COLO668 (cell line): ENCODE data around the gene MYH9.

ENCODE experiments used
- DNase-seq: peaks from one replicate; lab custom pipeline; 2025; ENCODE audit not compliant: unreplicated experiment; lab: John Stamatoyannopoulos, UW

MYH9 gene

DNA sequence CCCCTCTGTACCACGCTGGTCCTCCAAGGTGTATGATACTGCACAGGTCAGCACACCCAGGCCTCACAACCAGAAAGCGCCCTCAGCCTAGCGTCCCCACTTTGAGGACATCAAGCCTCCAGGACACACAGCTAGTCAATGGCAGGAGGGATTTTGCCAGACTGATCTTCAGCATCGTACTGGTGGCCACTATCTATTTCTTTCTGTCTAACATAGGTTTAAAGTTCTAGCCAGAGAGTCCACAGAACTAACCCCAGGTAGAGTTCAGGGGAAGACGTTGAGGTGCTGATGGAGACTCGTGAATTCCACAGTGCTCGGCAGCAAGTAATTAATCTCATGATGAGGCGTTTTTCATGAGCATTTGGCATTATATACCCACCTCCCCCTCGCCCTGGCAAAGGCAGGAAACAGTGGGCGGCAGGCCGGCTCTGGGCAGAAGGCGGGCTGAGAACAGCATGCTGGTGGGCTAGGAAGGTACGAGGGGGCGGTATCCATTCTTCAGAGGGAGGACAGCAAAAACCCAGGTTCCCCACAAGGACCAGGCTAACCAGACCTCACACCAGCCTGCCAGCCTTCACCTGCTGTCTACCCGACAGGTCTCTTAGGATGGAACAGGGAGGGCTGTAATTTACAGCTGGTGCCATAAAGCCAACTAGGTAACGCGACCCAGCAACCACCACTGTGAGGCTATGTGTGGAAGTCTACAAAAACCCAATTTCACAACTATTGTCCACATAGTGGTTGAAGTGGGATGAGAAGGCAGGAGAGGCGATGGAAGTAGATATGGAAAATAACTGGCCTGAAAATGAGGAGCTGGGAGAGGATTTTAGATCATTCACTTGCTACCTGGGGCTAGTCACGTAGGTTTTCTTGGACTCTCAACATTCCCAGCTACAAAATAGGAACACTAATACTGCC, 18.5 kb downstream of the MYH9 start:
- DNase-seq: peak; percentile 50

DNA sequence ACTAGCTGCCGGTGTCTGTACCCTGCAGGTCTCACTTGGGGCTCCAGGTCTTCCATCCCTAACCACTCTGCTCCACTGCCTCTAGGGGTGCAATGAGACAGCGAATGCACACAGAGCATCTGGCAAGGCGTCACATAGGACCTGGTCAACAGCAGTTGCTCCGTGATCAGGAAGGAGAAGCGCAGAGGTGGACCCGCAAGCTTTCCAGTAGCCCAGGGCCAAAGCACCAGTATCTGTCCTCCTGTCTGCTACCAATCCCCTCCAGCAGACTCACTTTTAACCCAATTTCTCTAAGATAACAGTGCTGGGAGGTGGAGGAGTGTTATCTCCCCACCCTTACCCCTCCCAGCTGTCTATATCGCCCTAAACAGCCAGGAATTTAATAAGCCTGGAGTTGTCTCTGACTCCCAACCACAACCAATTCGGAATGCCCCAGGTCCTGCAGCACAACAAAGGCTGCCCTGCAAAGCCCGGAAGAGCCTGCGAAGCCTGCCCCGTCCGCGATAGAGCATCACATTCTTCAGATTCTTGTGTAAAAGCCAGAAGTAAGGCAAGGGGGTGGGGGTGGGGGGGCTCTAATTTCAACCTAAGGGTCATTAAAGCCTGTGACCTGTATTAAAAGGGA, 19.3 kb downstream of the MYH9 start:
- no peak for DNase-seq

DNA sequence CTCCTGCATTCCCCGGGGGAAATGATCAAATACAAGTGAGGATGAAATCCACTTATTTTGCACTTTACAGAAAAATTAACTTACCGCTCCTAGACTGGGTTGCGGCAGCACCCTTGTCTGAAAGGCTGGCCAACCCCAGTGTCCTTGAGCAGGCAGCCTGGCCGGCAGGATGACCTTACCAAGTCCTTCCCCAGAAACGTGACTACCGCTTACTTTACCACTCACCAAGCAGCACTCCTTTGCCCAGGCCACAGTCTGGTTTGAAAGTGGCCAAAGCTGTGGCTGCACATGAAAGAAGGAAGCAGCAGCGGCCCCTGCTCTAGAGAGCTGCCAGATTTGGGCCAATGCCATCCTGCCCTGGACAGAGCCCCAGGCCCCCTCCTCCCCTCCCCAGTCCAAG, 20.3 kb downstream of the MYH9 start:
- no peak for DNase-seq

DNA sequence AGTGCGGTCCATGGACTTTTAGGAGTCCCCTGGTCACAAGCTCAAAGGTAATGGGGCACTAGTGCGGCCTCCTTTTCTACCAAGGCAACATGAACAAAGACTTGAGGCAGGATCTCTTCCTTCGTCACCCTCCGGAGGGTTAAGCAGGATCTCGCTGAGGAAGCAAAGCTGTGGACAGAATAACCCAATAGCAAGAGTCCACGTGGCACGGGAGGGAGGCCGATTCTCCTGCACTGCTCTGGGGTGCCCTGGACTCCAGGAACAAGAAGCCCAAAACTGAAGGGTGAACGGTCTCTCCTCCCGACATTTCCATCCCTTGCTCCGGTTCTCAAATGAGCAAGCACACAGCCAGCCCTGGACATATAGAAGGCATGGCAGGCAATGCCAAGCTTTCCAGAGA, 20.7 kb downstream of the MYH9 start:
- DNase-seq: no peak

DNA sequence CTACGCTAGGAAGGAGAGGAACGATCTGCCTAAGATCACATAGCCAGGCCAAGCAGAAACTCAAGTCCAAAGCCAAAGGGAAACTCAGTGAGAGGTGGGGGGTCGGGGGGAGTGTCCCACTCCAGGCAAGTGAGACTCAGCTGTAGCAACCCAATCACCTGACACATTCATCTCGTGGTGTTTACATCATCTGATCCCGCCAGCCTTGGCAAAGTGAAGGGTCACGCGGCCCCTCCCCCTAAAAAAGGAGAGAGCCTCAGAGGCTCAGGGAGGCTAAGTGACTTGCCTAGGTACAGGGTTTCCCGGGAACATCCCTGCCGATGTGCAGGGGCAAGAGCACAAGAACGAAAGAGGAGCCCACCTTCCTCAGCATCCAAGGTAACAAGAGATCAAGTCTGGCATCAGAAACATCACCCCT, 21.5 kb downstream of the MYH9 start:
- no peak for DNase-seq

DNA sequence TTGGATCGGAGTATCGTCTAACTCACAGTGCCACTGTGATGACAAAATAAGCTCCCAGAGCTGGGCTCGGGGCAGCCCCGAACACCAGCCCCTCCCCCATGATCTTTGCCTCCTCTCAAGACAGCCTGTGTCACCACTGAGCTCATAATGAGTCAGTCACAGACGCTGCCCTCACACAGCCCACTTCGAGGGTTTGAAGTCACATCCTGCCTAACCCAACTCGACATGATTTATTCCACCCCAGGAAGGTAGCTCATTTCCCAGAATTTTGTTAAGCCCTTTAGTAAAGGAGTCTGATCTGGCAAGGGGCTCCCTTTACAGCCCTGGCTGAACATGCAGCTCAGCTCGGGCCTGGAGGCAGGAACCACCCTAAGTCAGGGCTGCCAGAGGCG, 22.8 kb downstream of the MYH9 start:
- peak; percentile 27 for DNase-seq

DNA sequence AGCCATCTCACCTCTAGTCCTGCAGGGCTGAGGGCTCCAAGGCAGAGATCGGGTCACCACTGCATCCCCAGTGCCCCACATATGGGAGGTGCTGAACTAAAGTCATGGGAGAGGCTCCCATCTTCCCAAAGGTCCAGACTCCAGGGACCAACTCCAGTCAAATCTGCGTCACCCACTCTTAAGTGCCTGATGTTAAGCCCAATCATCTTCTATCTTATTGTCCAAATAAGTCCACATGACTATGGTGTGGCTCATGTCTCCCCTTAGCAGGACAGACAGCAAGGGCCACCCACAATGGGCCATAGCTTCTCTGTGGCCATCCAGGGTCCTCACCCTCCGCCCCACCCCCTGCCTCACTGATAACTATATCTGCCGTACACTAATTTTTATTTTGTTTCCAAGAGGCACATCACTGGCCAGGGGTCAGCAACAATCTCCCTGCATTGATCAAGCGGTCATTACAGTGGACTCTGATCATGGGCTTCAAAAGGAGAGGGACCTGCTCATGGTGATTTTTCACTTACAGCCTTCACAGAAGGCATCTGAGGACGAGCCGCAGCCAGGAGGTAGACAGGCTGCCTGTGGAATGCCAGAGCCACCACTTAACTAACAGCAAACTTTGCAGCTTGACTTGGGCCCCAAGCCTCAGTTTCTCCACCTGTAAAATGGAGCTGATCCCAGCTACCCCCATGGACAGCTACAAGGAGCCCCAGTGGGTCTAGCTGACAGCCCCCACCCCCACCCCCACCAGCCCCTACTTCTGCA, 23.3 kb downstream of the MYH9 start:
- DNase-seq: no peak

DNA sequence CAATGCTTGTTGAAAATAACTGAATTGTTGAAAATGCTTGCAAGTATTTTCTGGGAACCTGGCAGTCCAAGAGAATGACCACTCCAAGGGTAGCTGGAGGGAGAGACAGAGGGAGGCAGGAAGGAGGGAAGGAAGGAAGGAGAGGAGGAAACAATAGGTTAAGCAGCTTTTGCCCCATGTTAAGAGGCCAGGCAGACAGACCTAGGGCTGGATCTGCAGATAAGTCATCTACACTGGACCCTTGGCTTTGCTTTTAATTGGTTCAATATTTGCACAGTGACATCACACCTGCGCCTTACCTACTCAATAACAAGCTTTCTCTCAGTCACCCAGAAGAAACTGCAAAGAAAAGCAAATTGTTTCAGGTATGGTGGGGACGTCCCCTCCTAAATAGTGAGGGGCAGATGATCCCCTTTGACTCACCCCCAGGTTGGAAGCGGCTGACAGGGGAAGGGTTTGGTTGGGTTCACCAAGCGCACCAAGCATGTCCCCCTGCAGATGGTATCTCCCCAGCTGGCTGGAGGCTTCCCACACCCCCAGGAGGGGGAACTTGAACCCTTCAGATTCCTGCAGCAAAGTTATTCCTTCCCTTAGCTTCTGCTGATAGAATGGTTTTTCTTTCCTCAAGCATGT, 24.3 kb downstream of the MYH9 start:
- peak; percentile 43 for DNase-seq

DNA sequence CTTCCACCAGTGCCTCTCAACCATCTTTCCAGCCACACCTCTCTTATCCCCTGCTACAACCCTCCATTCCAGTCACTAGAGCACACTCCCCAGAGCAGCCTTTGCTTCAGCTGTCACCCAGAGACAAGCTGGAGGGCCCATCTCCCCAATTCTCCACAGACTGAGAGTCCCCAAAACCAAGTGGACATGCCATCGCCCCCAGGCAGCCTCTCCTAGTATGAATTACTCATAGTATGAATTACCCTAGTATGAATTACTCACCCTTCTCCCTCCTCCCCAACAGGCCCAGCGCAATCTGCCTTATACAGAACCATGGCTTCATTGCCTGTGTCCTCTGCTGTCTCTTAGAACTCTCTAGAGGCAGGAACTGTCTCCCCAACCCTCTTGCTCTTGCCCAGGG, 24.8 kb downstream of the MYH9 start:
- no peak for DNase-seq

DNA sequence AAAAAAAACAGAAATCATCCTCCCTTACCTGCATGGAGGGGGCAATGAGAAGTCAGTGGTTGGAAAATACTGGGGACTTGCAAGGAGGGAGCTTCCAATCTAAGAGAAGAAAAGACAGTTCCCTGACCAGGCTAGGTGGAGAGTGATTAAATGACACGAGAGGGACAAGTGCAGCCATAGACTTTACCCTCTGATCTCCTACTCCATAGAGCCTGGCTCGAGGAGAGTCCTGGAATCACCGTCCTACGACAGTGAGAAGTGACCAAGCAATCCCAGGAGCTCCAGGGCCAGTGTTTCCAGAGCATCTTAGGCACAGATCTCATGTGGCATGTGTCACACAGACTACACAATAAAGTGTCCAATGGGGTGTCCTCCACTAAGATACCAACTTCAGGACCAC, 25.7 kb downstream of the MYH9 start:
- DNase-seq: no peak

DNA sequence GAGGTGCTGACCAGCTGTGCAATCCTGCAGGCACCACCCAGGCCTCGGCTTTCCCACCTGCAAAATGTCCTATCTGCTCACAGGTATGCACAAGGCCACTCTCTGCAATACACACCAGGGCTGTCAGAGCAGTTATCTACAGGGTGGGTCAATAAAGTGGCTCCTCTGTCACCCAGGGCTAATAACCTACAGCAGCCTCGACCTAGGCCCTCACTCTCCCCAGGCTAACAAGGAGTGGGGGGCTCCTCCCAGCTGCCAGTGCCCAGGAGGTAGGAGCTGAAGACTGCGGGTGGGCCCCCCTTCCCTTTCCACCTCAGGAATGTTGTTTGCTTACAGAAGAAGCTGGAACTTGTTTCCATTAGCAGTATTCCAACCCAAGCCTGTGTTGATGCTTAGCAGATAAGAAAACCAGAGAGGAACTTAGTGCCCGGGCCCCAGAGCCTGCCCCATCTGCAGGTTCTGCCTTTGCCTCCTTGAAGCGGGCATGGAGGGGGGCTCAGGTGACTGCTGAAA, 26.8 kb downstream of the MYH9 start:
- no peak for DNase-seq

DNA sequence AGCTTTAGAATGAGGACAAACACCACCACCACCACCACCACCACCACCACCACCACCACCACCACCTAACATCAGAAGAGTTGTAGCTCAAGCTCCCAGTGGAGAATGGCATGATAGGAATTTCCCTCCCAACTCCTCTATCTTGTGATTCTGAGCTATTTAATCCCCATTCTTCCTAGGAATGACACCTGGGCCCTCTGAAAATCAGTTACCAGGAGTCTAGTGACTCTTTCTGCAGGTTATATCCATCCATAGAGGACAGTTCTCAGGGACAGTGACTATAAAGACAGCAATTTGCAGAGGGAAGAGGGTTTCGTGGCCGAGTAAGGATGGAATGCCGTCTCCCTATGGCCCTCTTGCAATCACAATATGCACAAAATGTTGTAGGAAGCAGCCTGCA, 27.8 kb downstream of the MYH9 start:
- DNase-seq: no peak

DNA sequence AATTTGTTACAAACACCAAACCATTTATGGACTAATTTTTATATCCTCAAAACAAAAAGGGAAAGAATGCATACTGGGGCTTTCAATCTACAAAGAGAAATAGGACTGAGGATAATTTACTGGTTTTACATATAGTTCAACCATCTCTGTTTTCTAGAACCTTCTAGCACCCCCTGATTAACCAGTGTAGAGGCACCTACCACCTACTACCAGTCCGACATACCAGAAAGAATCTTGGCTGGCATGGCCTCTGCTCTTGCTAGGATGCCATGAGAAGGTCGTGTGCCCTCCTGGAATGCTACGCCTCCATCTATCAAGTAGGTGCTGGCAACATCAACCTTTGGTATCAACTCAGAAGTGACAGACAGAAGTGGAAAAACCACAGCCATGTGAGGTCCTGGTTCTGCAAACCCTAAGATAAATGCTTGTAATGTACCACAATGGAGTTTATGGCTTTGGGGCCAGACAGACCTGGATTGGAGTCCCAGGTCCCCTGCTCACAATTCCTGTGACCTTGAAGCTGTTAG, 28.2 kb downstream of the MYH9 start:
- no peak for DNase-seq

DNA sequence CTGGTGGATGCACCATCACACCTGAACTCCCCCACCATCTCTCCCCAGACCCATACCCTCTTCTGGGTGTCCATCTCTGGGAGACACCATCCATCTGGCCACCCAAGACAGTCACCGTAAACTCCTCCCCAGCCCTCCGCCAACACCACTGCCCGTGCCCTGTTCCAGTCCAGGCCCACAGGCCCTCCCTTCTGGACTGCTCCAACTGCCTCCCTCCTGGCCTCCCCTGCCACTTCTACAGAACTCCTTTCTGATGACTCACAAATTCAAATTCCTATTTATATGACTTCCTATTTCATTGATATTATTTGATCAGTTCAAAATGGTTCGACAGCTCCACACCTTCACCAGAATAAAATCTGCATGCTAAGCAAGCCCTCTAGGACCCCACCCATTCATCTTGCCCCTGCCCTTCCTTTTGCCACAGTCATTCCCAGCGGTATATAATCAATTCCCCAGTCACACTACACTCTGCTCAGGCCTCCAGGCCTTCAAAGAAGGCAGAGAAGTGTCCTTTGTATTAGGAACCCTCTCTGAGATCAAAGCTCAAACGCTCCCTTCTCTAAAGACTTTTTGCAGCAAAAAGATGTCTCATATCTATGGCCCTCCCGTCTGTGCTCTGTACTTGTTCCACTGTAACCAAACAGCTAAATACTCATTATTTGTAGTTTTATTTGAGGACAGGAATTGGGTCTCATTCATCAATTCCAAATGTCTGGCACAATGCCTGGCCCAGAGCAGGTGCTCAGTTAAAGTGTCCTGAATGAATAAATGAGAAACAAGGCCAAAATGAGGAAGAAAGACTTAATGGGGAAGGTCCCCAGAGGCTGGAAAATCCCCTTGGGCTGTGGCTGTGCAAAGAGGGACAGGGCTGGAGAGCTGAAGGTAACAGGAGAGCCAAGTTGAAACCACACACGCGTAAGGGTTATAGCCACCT, 29.0 kb downstream of the MYH9 start:
- no peak for DNase-seq

DNA sequence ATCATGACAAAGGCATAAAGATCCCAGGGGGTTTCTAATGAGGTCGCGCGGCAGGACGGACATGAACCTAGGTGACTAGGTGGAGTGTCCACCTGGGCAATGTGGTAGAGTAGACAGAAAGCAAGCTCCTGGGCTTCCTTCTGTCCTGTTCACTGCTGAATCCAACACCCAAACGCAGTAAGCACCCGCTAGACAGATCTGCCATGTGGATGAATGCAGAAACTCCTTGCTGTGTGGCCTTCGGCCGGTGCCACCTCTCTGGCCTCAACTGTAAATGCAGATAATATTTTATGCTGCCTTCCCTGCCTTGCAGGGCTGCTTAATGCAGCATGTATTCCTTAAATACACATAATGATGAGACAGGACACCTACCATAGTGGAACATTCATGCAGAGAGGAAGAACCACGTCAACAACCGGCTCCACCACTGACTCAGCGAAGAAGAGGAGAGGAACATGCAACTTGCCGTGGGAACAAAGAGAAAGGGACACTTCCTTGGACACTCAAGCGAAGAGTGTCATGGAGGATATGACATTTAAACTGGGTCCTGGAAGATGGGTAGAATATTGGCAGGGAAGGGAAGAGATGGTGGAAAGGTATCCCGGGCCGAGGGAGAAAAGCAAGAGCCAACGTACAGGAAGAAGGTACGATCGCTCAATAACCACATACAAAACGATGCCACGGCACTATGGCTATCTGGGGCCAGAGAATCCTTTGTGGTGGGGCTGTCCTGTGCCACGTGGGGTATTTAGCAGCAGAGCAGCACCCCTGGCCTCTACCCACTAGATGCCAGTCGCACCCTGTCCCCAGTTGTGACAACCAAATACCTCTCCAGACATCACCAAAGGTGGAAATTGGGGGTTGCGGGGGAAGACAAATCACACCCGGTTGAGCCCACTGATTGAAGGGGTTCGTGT, 30.8 kb downstream of the MYH9 start:
- no peak for DNase-seq

DNA sequence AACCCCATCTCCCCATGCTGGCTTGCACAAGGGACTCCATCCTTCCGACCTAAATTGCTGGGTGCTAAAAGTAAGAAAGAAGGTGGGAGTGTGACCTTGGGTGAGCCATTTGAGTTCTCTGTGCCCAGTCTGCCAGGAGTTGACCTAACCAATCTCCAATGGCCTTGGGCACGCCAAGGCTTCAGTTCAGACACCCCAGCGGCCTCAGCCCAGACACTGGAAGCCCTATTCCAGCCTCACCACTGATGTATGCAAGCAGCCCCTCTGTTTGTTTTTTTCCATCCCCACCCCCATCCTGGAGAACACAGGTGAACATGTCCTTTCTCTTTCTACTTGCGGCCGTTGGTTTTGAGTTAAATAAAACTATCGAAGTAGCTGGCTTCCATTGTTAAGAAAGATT, 31.9 kb downstream of the MYH9 start:
- DNase-seq: no peak

DNA sequence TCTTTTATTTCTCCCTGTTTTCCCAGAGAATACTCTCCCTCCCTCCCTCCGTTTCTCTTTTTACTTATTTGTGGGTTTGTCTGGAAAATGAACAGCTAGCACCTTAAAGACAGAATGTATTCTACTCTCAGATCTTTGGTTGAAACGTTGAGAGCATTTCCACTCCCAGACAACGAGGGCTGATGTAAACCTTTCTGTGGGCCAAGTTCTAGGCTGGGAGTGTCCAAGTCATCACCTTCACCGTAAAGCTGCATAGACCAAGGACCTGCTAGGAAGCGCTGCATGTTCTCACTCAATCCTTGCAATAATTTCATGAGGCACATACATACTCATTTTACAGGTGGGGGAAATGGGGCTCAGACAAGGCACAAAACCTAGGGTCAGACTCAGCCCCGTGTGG, 32.4 kb downstream of the MYH9 start:
- no peak for DNase-seq

DNA sequence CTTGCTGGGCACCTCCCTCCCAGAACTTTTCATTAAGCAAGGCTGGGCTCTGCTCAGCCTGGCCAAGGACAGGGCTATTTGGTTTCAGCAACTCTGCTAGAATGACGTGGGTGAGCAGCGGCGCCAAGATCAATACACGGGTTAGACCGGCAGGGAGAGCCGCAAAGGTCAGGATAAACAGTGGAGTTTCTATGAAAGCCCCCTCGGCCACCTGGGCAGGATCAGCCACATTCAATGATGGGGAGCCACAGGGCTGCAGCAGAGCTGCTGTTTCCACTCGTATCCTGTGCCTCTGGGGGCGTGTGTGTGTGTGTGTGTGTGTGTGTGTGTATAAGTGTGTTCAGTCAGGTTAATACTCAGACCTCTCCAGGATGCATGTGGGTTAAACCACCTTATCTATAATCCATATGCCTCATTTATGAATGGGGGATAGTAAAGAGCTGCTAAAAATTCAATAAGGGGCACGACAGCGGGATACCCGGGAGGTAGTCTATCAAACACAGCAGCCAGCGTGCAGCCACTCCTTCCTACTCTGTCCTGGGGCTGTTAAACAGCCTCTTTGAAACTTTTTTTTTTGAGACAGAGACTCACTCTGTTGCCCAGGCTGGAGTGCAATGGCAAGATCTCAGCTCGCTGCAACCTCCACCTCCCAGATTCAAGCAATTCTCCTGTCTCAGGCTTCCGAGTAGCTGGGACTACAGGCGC, 34.8 kb downstream of the MYH9 start:
- DNase-seq: no peak
